GM21786 (cell line): Measurements from ENCODE around the gene MRPS5.
A peak's percentile ranks its signal among the peaks of the same experiment; 100 is the strongest.
"Not testable (repeated sequence)": the region's sequence is repeated elsewhere in the genome, so short reads cannot be mapped to it uniquely, and the experiment has no call there.

Source experiments
- ATAC-seq: cut with Tn5 transposase; IDR thresholded peaks from one replicate; pipeline ENCODE4 v1.9.1; 2021; ENCODE audit not compliant: unreplicated experiment

Gene MRPS5

DNA sequence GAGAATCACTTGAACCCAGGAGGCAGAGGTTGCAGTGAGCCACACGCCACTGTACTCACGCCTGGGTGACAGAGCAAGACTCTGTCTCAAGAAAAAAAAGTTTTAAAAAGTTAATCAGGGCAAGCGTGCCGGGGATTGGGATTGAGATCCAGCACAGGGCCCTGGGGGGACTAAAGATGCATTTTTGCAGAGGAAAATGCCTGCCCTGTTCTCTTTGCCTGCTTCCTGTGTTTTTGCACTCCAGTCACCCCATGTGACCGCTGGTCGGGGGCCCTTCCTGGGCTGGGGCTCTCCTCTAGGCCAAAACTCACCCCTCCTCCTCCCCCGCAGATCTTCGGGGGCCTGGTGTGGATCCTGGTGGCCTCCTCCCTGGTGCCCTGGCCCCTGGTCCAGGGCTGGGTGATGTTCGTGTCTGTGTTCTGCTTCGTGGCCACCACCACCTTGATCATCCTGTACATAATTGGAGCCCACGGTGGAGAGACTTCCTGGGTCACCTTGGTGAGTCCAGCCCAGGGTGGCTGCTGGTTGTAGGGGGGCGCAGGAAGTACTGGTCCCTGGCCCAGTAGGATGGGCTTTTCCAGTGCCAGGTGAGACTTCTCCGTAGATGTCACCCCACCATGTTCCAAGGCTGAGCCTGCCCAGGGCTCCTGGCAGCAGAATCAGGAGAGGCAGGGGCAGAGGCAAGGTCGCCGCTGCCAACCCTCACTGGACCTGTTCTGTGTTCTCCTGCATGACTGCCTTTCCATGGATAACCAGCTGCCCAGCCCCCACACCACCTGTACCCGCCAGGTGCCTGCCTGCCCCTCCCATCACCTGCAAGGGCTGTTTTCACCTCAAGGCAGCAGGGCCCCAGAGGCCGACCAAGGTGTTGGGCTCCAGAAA is 73.7 kb downstream of the MRPS5 start:
- ATAC-seq, result no peak

DNA sequence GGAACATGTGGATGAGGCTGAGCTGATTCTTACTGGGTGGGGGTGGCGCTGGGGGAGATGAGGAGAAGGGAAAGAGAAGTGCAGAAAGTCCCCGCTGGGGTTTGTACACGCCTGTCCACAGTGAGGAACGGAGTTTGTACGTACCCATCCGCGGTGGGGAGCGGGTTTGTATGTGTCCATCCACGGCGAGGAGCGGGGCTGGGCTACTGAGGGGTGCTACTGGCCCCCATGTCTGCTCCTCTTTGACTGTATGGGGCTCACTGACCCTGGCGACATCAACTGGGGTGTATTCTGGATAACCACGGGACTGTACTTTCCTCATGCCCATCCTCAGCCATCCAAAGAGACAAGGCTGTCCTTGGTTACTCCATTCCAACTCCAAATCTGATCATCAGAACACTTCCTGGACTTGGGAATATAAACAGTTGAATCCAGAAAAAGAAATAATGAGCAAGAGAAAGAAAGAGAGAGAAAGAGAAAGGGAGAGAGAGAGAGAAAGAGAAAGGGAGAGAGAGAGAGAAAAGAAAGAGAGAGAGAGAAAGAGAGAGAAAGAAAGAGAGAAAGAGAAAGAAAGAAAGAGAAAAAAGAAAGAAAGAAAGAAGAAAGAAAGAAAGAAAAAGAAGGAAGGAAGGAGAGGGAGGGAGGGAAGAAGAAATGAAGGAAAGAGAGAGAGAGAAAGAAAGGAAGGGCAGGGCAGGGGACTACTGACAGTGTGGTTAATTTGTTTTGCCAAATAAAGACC is 75.1 kb downstream of the MRPS5 start:
- no peak for ATAC-seq

DNA sequence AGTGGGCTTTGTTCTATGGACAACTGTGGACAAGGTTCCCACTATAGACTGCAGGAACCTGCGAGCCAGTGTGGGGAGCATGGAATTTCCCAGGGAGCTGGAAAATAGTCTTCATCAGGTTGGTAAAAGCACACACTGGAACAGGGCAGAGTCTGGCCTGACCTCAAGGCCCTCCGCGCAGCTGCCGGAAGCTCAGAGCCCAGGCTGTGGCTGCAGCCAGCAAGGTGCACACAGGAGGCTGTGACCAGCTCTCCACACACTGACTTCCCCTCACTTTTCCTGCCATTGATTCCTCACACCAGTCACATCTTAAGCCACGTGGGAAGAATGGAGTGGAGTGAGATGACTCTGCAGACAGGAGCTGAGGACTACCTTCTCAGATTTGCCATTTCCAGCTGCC is 77.0 kb downstream of the MRPS5 start:
- ATAC-seq, result no peak

DNA sequence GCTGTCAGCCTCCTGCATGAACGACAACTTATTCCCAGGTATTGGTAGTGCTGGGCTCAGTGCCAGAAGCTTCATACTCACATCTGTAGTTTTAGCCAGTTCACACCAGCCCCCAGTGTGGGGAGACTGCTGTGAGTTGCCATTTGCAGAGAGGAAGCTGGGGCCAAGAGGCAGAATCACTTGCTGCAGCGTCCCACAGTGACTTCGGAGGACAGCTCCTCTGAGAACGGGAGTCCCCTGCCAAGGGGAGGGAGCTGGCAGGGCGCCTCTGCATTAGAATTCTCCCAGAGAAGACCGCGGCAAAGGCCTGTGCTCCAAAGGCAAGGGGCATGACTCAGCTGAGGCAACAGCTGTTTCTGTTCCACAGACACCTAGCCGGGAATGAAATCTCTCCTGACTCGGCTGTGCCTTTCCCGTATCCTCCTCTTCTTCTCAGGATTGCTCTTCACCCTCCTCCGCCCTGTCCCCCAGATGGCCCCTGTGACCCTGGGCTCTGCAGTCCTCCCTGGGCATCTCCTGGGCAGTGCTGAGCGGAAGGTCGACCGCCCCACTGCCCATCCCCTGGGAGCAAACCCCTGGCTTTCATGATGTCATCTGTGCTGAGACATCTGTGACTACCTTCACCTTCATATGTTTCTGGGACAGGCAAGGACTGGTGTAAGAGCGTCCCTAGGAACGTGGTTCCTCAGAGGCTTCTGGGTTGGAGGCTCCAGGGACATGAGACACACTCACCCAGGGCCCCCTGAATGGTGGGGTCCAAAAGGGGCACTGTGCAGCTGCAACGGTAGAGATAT is 78.1 kb downstream of the MRPS5 start:
- peak; percentile 67 for ATAC-seq

DNA sequence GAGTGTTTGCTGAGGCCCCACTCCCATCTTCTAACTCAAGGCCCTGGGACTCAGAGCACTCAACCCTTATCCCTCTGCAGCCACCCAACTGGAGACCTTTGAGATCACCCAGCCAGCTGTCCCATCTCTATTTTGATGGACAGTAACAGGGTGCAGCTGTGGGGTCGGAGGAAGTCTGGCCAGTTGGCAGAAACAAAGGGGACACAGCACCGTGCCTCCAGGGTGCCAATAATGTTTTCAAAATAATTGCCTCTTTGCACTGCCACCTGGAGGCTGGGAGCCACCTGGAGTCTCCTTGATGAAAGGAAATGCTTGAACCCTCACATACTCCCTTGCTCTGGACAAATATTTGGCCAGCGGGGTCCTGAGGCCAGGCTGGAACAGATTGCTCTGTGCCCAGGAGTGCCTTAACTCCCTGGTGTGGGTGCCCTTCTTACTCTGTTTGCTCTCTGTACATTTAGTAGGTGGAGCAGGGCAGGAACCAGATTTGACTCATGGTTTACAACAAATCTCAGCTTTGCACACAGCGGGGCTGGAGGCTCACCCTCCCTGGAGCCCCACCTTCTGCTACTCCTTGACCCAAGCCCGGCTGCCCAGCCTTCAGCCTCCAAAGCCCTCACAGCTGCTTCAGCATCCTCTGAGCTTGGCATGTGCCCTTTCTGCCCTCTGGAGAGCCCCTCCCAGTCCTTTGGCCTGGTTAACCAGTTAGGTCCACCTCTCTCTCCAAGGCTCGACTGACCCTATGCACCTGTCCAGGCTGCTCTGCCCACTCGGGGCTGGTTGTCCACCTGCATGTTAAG is 78.9 kb downstream of the MRPS5 start:
- ATAC-seq, result no peak

DNA sequence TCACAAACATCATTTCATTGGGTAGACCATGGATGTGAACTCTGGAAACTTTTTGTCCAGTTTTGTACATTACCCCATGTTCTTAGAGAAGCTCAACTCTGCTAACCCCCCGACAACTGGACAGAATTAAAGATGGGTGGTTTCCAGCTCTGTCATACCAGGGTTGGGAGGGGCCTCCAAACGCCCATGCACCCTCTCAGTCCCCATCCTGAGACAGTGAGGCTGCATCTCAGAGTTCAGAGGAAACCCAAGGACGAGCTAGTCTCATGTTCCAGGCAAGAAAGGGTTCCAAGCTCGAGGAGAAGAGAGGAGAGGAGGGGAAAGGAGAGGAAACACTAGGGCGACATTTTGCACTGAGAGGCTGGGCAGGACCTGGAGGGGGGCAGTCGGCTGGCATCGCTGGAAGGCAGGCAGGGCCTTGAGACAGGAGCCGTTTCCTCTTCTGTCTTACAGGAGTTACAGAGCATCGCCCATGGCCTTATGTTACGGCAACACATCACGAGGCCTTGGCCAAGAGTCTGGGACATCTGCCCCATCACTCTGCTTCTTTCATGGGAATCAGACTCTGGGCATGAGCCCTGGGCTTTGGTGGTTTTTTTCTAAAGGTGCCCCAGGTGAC is 79.7 kb downstream of the MRPS5 start:
- ATAC-seq, result no peak

DNA sequence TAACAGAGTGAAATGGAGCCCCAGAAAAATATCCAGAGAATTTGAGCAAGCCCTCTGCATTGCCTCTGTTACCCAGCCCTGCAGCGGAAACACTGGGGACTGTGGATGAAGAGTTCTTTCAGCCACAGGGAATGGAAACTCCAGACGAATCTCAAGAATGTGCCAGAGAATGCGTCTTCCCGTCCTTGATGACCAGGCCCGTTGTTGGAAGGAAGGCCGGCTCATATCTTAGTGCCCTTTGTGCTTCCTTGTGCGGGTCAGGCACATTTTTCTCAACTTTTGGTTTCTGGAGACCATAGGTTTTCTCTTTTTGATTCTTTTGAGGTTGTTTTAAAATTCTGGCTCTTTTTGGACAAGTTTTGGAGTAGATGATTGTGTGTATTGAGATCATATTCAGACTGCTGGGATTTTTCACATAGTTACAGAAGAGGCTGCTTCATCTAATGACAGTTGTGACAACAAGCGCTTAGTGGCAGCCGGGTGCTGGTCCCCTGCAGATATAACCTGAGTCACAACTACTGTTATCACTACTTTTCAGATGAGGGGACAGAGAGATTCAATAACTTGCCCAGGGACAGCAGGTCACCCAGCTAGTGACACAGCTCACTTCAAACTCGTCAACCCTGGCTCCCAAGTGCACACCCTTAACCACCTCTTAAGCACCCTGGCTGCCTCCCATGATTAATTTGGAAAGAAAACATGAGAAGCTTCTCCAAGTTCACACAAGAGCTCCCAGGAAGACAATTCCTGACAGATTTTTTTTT is 80.4 kb downstream of the MRPS5 start:
- ATAC-seq, result no peak

DNA sequence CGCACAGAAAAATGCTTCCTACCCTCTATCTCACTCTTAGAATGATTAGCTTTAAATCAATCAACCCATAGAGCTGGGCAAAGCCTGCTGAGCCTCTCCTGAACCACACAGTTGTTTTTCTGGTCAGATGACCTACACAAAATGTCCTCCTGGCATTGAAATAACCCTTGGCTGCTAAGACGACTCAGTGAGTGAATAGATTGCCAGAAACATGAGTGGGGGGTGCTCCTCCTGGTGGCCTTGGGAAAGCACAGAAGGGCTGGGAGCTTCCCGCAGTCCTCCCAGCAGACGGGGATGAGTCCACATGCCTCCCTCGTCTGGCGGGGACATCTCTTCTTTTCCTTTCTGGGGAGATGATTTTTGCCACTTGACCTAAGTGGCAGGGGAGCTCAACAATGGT is 81.2 kb downstream of the MRPS5 start:
- ATAC-seq, result no peak

DNA sequence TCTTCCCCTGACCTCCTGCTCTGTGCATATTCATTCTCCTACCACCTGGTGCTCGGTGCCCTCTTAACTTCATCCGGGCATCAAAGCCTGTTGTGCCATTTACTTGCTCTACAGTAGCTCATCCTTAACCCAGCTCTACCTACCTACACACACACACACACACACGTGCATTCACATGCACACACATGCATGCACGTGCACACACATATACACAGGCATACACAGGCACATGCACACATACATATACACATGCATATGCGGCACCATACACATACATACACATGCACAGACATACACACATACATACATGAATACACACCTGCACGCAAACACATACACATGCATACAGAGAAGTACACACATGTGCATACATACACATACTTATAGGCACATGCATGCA is 81.6 kb downstream of the MRPS5 start:
- ATAC-seq, result no peak

DNA sequence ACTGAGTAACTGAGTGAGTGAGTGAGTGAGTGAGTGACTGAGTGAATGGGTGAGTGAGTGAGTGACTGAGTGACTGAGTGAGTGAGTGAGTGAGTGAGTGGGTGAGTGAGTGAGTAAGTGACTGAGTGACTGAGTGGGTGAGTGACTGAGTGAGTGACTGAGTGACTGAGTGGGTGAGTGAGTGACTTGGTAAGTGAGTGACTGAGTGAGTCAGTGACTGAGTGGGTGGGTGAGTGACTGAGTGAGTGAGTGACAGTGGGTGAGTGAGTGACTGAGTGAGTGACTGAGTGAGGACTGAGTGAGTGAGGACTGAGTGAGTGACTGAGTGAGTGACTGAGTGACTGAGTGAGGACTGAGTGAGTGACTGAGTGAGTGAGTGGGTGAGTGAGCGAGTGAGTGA is 82.2 kb downstream of the MRPS5 start:
- no peak for ATAC-seq

DNA sequence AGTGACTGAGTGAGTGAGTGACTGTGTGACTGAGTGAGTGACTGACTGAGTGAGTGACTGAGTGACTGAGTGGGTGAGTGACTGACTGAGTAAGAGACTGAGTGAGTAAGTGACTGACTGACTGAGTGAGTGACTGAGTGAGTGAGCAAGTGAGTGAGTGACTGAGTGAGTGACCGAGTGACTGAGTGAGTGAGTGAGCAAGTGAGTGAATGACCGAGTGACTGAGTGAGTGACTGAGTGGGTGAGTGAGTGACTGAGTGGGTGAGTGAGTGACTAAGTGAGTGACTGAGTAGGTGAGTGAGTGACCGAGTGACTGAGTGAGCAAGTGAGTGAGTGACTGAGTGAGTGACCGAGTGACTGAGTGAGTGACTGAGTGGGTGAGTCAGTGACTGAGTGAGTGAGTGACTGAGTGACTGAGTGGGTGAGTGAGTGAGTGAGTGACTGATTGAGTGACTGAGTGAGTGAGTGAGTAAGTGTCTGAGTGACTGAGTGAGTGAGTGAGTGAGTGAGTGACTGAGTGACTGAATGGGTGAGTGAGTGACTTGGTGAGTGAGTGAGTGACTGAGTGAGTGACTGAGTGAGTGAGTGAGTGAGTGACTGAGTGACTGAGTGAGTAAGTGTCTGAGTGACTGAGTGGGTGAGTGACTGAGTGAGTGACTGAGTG is 82.8 kb downstream of the MRPS5 start:
- no peak for ATAC-seq

DNA sequence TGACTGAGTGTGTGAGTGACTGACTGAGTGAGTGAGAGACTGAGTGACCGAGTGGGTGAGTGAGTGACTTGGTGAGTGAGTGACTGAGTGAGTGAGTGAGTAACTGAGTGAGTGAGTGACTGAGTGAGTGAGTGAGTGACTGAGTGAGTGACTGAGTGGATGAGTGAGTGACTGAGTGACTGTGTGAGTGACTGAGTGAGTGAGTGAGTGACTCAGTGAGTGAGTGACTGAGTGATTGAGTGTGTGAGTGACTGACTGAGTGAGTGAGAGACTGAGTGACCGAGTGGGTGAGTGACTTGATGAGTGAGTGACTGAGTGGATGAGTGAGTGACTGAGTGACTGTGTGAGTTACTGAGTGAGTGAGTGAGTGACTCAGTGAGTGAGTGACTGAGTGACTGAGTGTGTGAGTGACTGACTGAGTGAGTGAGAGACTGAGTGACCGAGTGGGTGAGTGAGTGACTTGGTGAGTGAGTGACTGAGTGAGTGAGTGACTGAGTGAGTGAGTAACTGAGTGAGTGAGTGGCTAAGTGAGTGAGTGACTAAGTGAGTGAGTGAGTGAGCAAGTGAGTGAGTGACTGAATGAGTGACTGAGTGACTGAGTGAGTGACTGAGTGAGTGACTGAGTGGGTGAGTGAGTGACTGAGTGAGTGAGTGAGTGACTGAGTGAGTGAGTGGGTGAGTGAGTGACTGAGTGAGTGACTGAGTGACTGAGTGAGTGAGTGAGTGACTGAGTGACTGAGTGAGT is 83.6 kb downstream of the MRPS5 start:
- not testable (repeated sequence) for ATAC-seq

DNA sequence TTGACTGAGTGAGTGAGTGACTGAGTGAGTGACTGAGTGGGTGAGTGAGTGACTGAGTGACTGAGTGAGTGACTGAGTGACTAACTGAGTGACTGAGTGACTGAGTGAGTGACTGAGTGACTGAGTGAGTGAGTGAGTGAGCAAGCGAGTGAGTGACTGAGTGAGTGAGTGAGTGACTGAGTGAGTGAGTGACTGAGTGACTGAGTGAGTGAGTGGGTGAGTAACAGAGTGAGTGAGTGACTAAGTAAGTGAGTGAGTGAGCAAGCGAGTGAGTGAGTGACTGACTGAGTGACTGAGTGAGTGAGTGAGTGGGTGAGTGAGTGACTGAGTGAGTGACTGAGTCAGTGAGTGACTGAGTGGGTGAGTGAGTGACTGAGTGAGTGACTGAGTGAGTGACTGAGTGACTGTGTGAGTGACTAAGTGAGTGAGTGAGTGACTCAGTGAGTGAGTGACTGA is 84.2 kb downstream of the MRPS5 start:
- no peak for ATAC-seq

DNA sequence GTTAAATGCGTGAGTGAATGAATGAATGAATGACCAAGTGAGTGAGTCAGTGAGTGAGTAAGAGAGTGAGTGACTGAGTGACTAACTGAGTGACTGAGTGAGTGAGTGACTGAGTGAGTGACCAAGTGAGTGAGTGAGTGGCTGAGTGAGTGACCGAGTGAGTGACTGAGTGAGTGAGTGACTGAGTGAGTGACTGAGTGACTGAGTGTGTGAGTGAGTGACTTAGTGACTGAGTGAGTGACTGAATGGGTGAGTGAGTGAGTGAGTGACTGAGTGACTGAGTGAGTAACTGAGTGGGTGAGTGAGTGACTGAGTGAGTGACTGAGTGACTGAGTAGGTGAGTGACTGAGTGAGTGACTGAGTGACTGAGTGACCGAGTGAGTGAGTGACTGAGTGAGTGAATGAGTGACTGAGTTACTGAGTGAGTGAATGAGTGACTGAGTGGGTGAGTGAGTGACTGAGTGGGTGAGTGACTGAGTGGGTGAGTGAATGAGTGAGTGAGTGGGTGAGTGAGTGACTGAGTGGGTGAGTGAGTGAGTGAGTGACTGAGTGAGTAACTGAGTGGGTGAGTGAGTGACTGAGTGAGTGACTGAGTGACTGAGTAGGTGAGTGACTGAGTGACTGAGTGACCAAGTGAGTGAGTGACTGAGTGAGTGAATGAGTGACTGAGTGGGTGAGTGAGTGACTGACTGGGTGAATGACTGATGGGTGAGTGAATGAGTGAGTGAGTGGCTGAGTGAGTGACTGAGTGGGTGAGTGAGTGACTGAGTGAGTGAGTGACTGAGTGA is 84.8 kb downstream of the MRPS5 start:
- no peak for ATAC-seq
